ENCODE results near the gene TAF6. TPM values are rescaled to one million over a fixed set of nuclear protein-coding genes. Genes with fewer than 3 reads are reported as not detected.
"Not testable (repeated sequence)": the region's sequence is repeated elsewhere in the genome, so short reads cannot be mapped to it uniquely, and the experiment has no call there.

The TAF6 gene
- total RNA-seq, 6 experiments from 2014 or later, result 11.1 to 27.2 (median 15.8) TPM

DNA sequence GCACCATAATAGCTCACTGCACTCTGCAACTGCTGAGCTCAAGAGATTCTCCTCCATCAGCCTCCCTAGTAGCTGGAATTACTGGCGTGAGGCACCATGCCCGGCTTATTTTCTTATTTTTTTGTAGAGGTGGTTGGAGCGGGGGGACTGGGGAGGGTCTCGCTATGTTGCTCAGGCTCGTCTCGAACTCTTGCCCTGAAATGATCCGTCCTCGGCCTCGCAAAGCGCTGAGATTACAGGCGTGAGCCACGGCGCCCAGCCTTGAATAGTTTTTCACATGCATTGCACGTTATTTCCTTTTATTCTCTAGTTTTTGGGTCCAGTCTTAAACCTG lies 29.0 kb upstream of the TAF6 start:
- Histone ChIP-seq H3K4me3 (peak overlapping the region; percentile 31 to 88 (median 66)), H3K27me3 (no peaks in the 10 kb centered on the region), H3K36me3 (no peaks in the 10 kb centered on the region), H3K4me1 (peaks cover 0 to 19% (median 0%) of the 10 kb centered on the region in 4 donors), H3K9me3 (no peaks in the 10 kb centered on the region), H3K27ac (peak overlapping the region in 2 of 3 donors; percentile 58 to 60)
- intact Hi-C loops (cut with DNase I), result no loop called here
- DNase-seq, result no peak
- no peak for TF ChIP-seq POLR2A (IDR thresholded peaks at IDR 0.05)
- TF ChIP-seq, protein P1, sequence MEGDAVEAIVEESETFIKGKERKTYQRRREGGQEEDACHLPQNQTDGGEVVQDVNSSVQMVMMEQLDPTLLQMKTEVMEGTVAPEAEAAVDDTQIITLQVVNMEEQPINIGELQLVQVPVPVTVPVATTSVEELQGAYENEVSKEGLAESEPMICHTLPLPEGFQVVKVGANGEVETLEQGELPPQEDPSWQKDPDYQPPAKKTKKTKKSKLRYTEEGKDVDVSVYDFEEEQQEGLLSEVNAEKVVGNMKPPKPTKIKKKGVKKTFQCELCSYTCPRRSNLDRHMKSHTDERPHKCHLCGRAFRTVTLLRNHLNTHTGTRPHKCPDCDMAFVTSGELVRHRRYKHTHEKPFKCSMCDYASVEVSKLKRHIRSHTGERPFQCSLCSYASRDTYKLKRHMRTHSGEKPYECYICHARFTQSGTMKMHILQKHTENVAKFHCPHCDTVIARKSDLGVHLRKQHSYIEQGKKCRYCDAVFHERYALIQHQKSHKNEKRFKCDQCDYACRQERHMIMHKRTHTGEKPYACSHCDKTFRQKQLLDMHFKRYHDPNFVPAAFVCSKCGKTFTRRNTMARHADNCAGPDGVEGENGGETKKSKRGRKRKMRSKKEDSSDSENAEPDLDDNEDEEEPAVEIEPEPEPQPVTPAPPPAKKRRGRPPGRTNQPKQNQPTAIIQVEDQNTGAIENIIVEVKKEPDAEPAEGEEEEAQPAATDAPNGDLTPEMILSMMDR (IDR thresholded peaks at IDR 0.05), result no peak
- ATAC-seq, result no peak
- 36% methylated on average over 12 of the region's 14 CpGs for WGBS (ENCODE audit: insufficient coverage, low coverage, low lambda C conversion rate, missing lambda C conversion rate)

- Histone ChIP-seq H3K27me3 (no peaks in the 10 kb centered on the region), H3K4me1 (peaks cover 0 to 25% (median 0%) of the 10 kb centered on the region in 4 donors), H3K4me3 (no peak overlapping the region), H3K36me3 (no peaks in the 10 kb centered on the region), H3K9me3 (no peaks in the 10 kb centered on the region), H3K27ac (no peak overlapping the region)
- TF ChIP-seq, protein P1 (IDR thresholded peaks at IDR 0.05), result no peak
- no peak for TF ChIP-seq POLR2A (IDR thresholded peaks at IDR 0.05)
- ATAC-seq (no peak), DNase-seq (no peak)
- intact Hi-C loops (cut with DNase I), result no loop called here
- 100% methylated on average over 2 of the region's 2 CpGs for WGBS (ENCODE audit: insufficient coverage, low coverage, low lambda C conversion rate, missing lambda C conversion rate)
Observed at GRCh38 chr7:100147278-100147677, 28.1 kb upstream of the TAF6 start.

- H3K4me3 ChIP-seq; intact Hi-C loops (cut with DNase I); H3K27me3 ChIP-seq; H3K9me3 ChIP-seq; DNase-seq; H3K27ac ChIP-seq; H3K36me3 ChIP-seq: not testable (repeated sequence)
- ATAC-seq, result peak in 2 of 4 donors; percentile 6 to 23
- peaks cover 0 to 35% (median 0%) of the 10 kb centered on the region in 4 donors for H3K4me1 ChIP-seq
- WGBS (ENCODE audit: insufficient coverage, low coverage, low lambda C conversion rate, missing lambda C conversion rate), result 17% methylated on average over 4 of the region's 4 CpGs
Observed at GRCh38 chr7:100146350-100146749, 27.2 kb upstream of the TAF6 start.

DNA sequence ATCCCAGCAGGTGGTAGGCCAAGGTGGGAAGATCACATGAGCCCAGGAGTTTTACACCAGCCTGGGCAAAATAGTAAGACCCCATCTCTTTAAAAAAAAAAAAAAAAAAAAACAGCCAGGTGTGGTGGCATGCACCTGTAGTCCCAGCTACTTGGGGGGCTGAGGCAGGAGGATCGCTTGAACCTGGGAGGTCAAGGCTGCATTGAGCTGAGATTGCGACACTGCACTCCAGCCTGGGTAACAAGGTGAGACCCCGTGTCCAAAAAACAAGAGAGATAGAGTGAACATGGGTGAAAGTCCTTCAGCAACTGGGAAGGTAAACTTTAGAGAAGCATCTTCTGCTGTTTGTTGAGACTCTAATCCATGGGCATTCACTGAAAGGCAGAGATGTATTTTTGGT lies 23.3 kb upstream of the TAF6 start:
- H3K4me3 ChIP-seq, result no peak overlapping the region
- H3K4me1 ChIP-seq, result peaks cover 0 to 23% (median 0%) of the 10 kb centered on the region in 4 donors
- no peak overlapping the region for H3K27ac ChIP-seq
- no peaks in the 10 kb centered on the region for H3K9me3 ChIP-seq
- no peak for DNase-seq
- no peaks in the 10 kb centered on the region for H3K27me3 ChIP-seq
- TF ChIP-seq POLR2A (IDR thresholded peaks at IDR 0.05), result no peak
- TF ChIP-seq, protein P1 (IDR thresholded peaks at IDR 0.05), result no peak
- ATAC-seq, result no peak
- no peaks in the 10 kb centered on the region for H3K36me3 ChIP-seq
- intact Hi-C loops (cut with DNase I), result no loop called here
- WGBS (ENCODE audit: insufficient coverage, low coverage, low lambda C conversion rate, missing lambda C conversion rate), result 65% methylated on average over 3 of the region's 3 CpGs

GRCh38 chr7:100141555-100141949 lies 22.4 kb upstream of the TAF6 start:
- Histone ChIP-seq H3K4me3 (no peak overlapping the region), H3K27ac (no peak overlapping the region), H3K4me1 (peaks cover 0 to 20% (median 0%) of the 10 kb centered on the region in 4 donors), H3K27me3 (no peaks in the 10 kb centered on the region), H3K36me3 (no peaks in the 10 kb centered on the region), H3K9me3 (no peaks in the 10 kb centered on the region)
- TF ChIP-seq POLR2A (IDR thresholded peaks at IDR 0.05), result no peak
- TF ChIP-seq, protein P1 (IDR thresholded peaks at IDR 0.05), result no peak
- DNase-seq (no peak), ATAC-seq (peak in 2 of 4 donors; percentile 28 to 47)
- intact Hi-C loops (cut with DNase I), result no loop called here
- 48% methylated on average over 3 of the region's 3 CpGs for WGBS (ENCODE audit: insufficient coverage, low coverage, low lambda C conversion rate, missing lambda C conversion rate)
